IPS-15b (cell line): ENCODE measurements around the gene RUNX3.

Experiments
- H3K27me3 ChIP-seq: one replicate; pipeline ENCODE4 v1.6.1; 2013; ENCODE audit warnings: low read length; ENCODE audit not compliant: control insufficient read depth, insufficient read depth
- H3K36me3 ChIP-seq: one replicate; pipeline ENCODE4 v1.6.1; 2013; ENCODE audit warnings: low read length; ENCODE audit not compliant: control insufficient read depth, insufficient read depth
- H3K4me1 ChIP-seq: one replicate; pipeline ENCODE4 v1.6.1; 2013; ENCODE audit warnings: mild to moderate bottlenecking, low read length; ENCODE audit not compliant: control insufficient read depth, insufficient read depth
- H3K4me3 ChIP-seq: one replicate; pipeline ENCODE4 v1.5.1; 2013; ENCODE audit warnings: low read depth, low read length
- H3K9ac ChIP-seq: one replicate; pipeline ENCODE4 v1.6.1; 2013; ENCODE audit warnings: low read depth, mild to moderate bottlenecking, low read length
- H3K9me3 ChIP-seq: one replicate; pipeline ENCODE4 v1.6.1; 2013; ENCODE audit warnings: mild to moderate bottlenecking, low read length; ENCODE audit not compliant: control insufficient read depth, insufficient read depth

RUNX3 gene

GRCh38 chr1:24961334-24961733, 31.3 kb upstream of the RUNX3 start:
- Histone ChIP-seq H3K4me1 (no peaks in the 10 kb centered on the region), H3K36me3 (no peaks in the 10 kb centered on the region), H3K9ac (no peak overlapping the region), H3K27me3 (no peaks in the 10 kb centered on the region), H3K4me3 (no peak overlapping the region), H3K9me3 (no peaks in the 10 kb centered on the region)

GRCh38 chr1:24960071-24960801, 30.2 kb upstream of the RUNX3 start:
- no peak overlapping the region for H3K4me3 ChIP-seq
- no peaks in the 10 kb centered on the region for H3K4me1 ChIP-seq
- no peaks in the 10 kb centered on the region for H3K9me3 ChIP-seq
- no peak overlapping the region for H3K9ac ChIP-seq
- H3K27me3 ChIP-seq, result no peaks in the 10 kb centered on the region
- H3K36me3 ChIP-seq, result no peaks in the 10 kb centered on the region

- H3K4me1 ChIP-seq, result no peaks in the 10 kb centered on the region
- no peaks in the 10 kb centered on the region for H3K27me3 ChIP-seq
- H3K36me3 ChIP-seq, result no peaks in the 10 kb centered on the region
- no peaks in the 10 kb centered on the region for H3K9me3 ChIP-seq
- no peak overlapping the region for H3K4me3 ChIP-seq
- H3K9ac ChIP-seq, result no peak overlapping the region
Observed at GRCh38 chr1:24959623-24959975, 29.5 kb upstream of the RUNX3 start.

- no peak overlapping the region for H3K4me3 ChIP-seq
- no peaks in the 10 kb centered on the region for H3K27me3 ChIP-seq
- no peaks in the 10 kb centered on the region for H3K9me3 ChIP-seq
- no peaks in the 10 kb centered on the region for H3K36me3 ChIP-seq
- no peak overlapping the region for H3K9ac ChIP-seq
- H3K4me1 ChIP-seq, result no peaks in the 10 kb centered on the region
Observed at GRCh38 chr1:24958766-24959622, 28.9 kb upstream of the RUNX3 start.

GRCh38 chr1:24957808-24958752, 28.0 kb upstream of the RUNX3 start:
- no peaks in the 10 kb centered on the region for H3K36me3 ChIP-seq
- H3K27me3 ChIP-seq, result no peaks in the 10 kb centered on the region
- H3K4me1 ChIP-seq, result no peaks in the 10 kb centered on the region
- no peak overlapping the region for H3K4me3 ChIP-seq
- no peak overlapping the region for H3K9ac ChIP-seq
- H3K9me3 ChIP-seq, result no peaks in the 10 kb centered on the region

- Histone ChIP-seq H3K9ac (no peak overlapping the region), H3K4me3 (no peak overlapping the region), H3K36me3 (no peaks in the 10 kb centered on the region), H3K9me3 (no peaks in the 10 kb centered on the region), H3K4me1 (no peaks in the 10 kb centered on the region), H3K27me3 (no peaks in the 10 kb centered on the region)
Observed at GRCh38 chr1:24957016-24957807, 27.1 kb upstream of the RUNX3 start.

GRCh38 chr1:24955779-24956365, 25.8 kb upstream of the RUNX3 start:
- H3K4me3 ChIP-seq, result no peak overlapping the region
- H3K9ac ChIP-seq, result no peak overlapping the region
- H3K4me1 ChIP-seq, result no peaks in the 10 kb centered on the region
- no peaks in the 10 kb centered on the region for H3K9me3 ChIP-seq
- H3K36me3 ChIP-seq, result no peaks in the 10 kb centered on the region
- H3K27me3 ChIP-seq, result no peaks in the 10 kb centered on the region

GRCh38 chr1:24955161-24955560, 25.1 kb upstream of the RUNX3 start:
- Histone ChIP-seq H3K4me1 (no peaks in the 10 kb centered on the region), H3K9me3 (no peaks in the 10 kb centered on the region), H3K36me3 (no peaks in the 10 kb centered on the region), H3K9ac (no peak overlapping the region), H3K4me3 (no peak overlapping the region), H3K27me3 (no peaks in the 10 kb centered on the region)

- no peaks in the 10 kb centered on the region for H3K4me1 ChIP-seq
Observed at GRCh38 chr1:24954631-24955030, 24.6 kb upstream of the RUNX3 start.

GRCh38 chr1:24954022-24954421, 23.9 kb upstream of the RUNX3 start:
- H3K27me3 ChIP-seq, result no peaks in the 10 kb centered on the region
- no peaks in the 10 kb centered on the region for H3K36me3 ChIP-seq
- H3K9ac ChIP-seq, result no peak overlapping the region
- H3K4me1 ChIP-seq, result no peaks in the 10 kb centered on the region
- no peaks in the 10 kb centered on the region for H3K9me3 ChIP-seq
- H3K4me3 ChIP-seq, result no peak overlapping the region

More at GRCh38 chr1:24954631-24955030, 24.6 kb upstream of the RUNX3 start:
- Histone ChIP-seq H3K4me3 (no peak overlapping the region), H3K36me3 (no peaks in the 10 kb centered on the region), H3K9me3 (no peaks in the 10 kb centered on the region), H3K9ac (no peak overlapping the region), H3K27me3 (no peaks in the 10 kb centered on the region)
